Astrocyte (in vitro differentiated cells and primary cell): ENCODE results near the gene CRELD1. TPM values are rescaled to one million over a fixed set of nuclear protein-coding genes. Genes with fewer than 3 reads are reported as not detected.

Experiments used
- DNase-seq: peaks from one replicate; pipeline ENCODE4 v3.0.0-alpha.2; 2010; ENCODE audit warnings: low read depth
- FAIRE-seq: peaks from 2 replicates; lab custom pipeline; 2011; peaks lifted over from hg19 to GRCh38; lab: Jason Lieb, UNC
- H2AFZ ChIP-seq: 2 replicates; pipeline ENCODE4 v1.6.0; 2012; ENCODE audit warnings: low read depth, low read length, inconsistent platforms
- H3K27ac ChIP-seq: 2 replicates; pipeline ENCODE4 v1.5.1; 2011; ENCODE audit warnings: low read depth, low read length, inconsistent platforms
- H3K27me3 ChIP-seq: 2 replicates; pipeline ENCODE4 v1.6.0; 2011; ENCODE audit warnings: low read length, inconsistent platforms; ENCODE audit not compliant: insufficient read depth
- H3K36me3 ChIP-seq: 2 replicates; pipeline ENCODE4 v1.5.1; 2011; ENCODE audit warnings: low read length, inconsistent platforms; ENCODE audit not compliant: insufficient read depth
- H3K4me1 ChIP-seq: 2 replicates; pipeline ENCODE4 v1.5.1; 2011; ENCODE audit warnings: low read length, inconsistent platforms; ENCODE audit not compliant: insufficient read depth
- H3K4me2 ChIP-seq: 2 replicates; pipeline ENCODE4 v1.6.0; 2012; ENCODE audit warnings: low read length, inconsistent platforms
- H3K4me3 ChIP-seq: 2 replicates; pipeline ENCODE4 v1.5.1; 2011; ENCODE audit warnings: low read depth, mild to moderate bottlenecking, low read length, inconsistent platforms; ENCODE audit not compliant: insufficient read depth
- H3K79me2 ChIP-seq: 2 replicates; pipeline ENCODE4 v1.6.0; 2012; ENCODE audit warnings: mild to moderate bottlenecking, low read length, inconsistent platforms; ENCODE audit not compliant: insufficient read depth
- H3K9ac ChIP-seq: 2 replicates; pipeline ENCODE4 v1.6.0; 2012; ENCODE audit warnings: mild to moderate bottlenecking, low read length, inconsistent platforms
- H3K9me3 ChIP-seq: 2 replicates; pipeline ENCODE4 v1.5.1; 2012; ENCODE audit warnings: low read depth, mild to moderate bottlenecking, low read length, inconsistent platforms; ENCODE audit not compliant: insufficient read depth
- H4K20me1 ChIP-seq: 2 replicates; pipeline ENCODE4 v1.6.0; 2012; ENCODE audit warnings: low read length, inconsistent platforms; ENCODE audit not compliant: insufficient read depth
- H3K27ac Mint-ChIP-seq: one replicate; pipeline ENCODE4 v1.8.0; 2021; ENCODE audit warnings: mild to moderate bottlenecking, mixed read lengths; ENCODE audit not compliant: unreplicated experiment
- H3K27me3 Mint-ChIP-seq: one replicate; pipeline ENCODE4 v1.8.0; 2021; ENCODE audit warnings: low read depth, mixed read lengths; ENCODE audit not compliant: unreplicated experiment
- H3K36me3 Mint-ChIP-seq: one replicate; pipeline ENCODE4 v1.8.0; 2021; ENCODE audit warnings: low read depth, mixed read lengths; ENCODE audit not compliant: unreplicated experiment
- H3K4me1 Mint-ChIP-seq: one replicate; pipeline ENCODE4 v1.8.0; 2021; ENCODE audit warnings: low read depth, mixed read lengths; ENCODE audit not compliant: unreplicated experiment
- H3K4me3 Mint-ChIP-seq: one replicate; pipeline ENCODE4 v1.8.0; 2021; ENCODE audit warnings: mild to moderate bottlenecking, moderate library complexity, mixed read lengths; ENCODE audit not compliant: unreplicated experiment
- H3K9me3 Mint-ChIP-seq: one replicate; pipeline ENCODE4 v1.8.0; 2021; ENCODE audit warnings: mild to moderate bottlenecking, mixed read lengths; ENCODE audit not compliant: unreplicated experiment
- EZH2 ChIP-seq: IDR thresholded peaks from 2 replicates; pipeline ENCODE4 v1.6.1; 2012; ENCODE audit warnings: mild to moderate bottlenecking, low read length, inconsistent platforms; ENCODE audit not compliant: insufficient read depth
- total RNA-seq: library from RNA; stranded (reverse); gene quantifications from 2 replicates; pipeline ENCODE4 v1.2.1, GENCODE V29; 2021
- TF ChIP-seq, protein P1 (sequence below): IDR thresholded peaks from 2 replicates; pipeline ENCODE4 v1.5.1; 2011; ENCODE audit warnings: low read depth, mild to moderate bottlenecking, inconsistent platforms, low read length, moderate library complexity; ENCODE audit not compliant: insufficient read depth

Gene CRELD1
- total RNA-seq, 1 donor from 2014 or later: 18.8 TPM

DNA sequence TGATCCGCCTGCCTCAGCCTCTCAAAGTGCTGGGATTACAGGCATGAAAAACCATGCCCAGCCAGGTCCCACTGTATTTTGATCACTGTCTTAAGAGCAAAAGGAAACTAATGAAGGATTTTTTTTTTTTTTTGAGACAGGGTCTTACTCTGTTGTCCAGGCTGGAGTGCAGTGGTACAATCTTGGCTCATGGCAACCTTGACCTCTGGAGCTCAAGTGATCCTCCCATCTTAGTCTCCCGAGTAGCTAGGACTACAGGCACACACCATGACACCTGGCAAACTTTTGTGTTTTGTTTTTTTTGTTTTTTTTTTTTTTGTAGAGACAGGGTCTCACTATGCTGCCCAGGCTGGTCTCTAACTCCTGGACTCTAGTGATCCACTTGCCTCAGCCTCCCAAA is 46.6 kb downstream of the CRELD1 start:
- H3K36me3 ChIP-seq: peaks cover 6% of the 10 kb centered on the region
- H3K27me3 ChIP-seq: no peaks in the 10 kb centered on the region
- H2AFZ ChIP-seq: no peak overlapping the region
- H3K27ac ChIP-seq: no peak overlapping the region
- H3K9ac ChIP-seq: no peak overlapping the region
- H3K4me3 ChIP-seq: no peak overlapping the region
- Mint-ChIP-seq H3K9me3 (no peaks in the 10 kb centered on the region), H3K27me3 (no peaks in the 10 kb centered on the region), H3K4me1 (peaks cover 14% of the 10 kb centered on the region), H3K4me3 (no peak overlapping the region), H3K36me3 (peaks cover 4% of the 10 kb centered on the region), H3K27ac (no peak overlapping the region)
- no peak overlapping the region for H3K4me2 ChIP-seq
- FAIRE-seq: no peak
- peaks cover 17% of the 10 kb centered on the region for H4K20me1 ChIP-seq
- TF ChIP-seq, protein P1, sequence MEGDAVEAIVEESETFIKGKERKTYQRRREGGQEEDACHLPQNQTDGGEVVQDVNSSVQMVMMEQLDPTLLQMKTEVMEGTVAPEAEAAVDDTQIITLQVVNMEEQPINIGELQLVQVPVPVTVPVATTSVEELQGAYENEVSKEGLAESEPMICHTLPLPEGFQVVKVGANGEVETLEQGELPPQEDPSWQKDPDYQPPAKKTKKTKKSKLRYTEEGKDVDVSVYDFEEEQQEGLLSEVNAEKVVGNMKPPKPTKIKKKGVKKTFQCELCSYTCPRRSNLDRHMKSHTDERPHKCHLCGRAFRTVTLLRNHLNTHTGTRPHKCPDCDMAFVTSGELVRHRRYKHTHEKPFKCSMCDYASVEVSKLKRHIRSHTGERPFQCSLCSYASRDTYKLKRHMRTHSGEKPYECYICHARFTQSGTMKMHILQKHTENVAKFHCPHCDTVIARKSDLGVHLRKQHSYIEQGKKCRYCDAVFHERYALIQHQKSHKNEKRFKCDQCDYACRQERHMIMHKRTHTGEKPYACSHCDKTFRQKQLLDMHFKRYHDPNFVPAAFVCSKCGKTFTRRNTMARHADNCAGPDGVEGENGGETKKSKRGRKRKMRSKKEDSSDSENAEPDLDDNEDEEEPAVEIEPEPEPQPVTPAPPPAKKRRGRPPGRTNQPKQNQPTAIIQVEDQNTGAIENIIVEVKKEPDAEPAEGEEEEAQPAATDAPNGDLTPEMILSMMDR: no peak
- TF ChIP-seq EZH2: no peak
- no peaks in the 10 kb centered on the region for H3K9me3 ChIP-seq
- H3K4me1 ChIP-seq: peaks cover 17% of the 10 kb centered on the region
- DNase-seq: no peak
- H3K79me2 ChIP-seq: peaks cover 26% of the 10 kb centered on the region

DNA sequence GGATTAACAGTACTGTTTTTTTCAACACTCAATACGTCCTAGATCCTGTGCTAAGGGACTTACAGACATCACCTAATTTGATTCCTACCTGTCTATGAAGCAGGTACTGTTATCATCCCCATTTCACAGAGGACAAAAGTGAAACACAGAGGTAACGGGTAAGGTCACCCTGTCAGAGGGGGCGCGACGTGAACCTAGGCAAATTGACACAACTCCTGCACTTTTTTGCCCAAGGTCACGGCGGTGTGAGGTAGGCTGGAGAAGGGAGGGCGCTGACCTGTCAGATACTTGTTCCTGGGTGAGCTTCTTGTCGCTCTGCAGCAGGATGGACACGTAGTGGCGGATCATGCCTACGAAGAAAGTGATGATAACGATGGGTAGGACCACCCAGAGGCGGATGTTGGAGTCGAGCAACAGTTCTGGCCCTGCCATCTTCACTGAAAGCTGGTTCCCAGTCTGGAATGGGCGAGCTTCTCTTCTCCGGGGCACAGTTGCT is 52.6 kb downstream of the CRELD1 start:
- peak overlapping the region; percentile 89 for H3K4me2 ChIP-seq
- Mint-ChIP-seq H3K4me1 (peaks cover 5% of the 10 kb centered on the region), H3K4me3 (peak overlapping the region; percentile 97), H3K9me3 (no peaks in the 10 kb centered on the region), H3K27me3 (no peaks in the 10 kb centered on the region), H3K36me3 (no peaks in the 10 kb centered on the region), H3K27ac (peak overlapping the region; percentile 90)
- no peak for TF ChIP-seq EZH2
- TF ChIP-seq, protein P1: no peak
- no peaks in the 10 kb centered on the region for H3K27me3 ChIP-seq
- no peak for FAIRE-seq
- H3K9me3 ChIP-seq: no peaks in the 10 kb centered on the region
- peak overlapping the region; percentile 99 for H2AFZ ChIP-seq
- H3K4me3 ChIP-seq: peak overlapping the region; percentile 100
- DNase-seq: peak; percentile 16
- H3K79me2 ChIP-seq: peaks cover 50% of the 10 kb centered on the region
- peaks cover 12% of the 10 kb centered on the region for H4K20me1 ChIP-seq
- H3K9ac ChIP-seq: peak overlapping the region; percentile 95
- H3K36me3 ChIP-seq: peaks cover 2% of the 10 kb centered on the region
- peak overlapping the region; percentile 89 for H3K27ac ChIP-seq
- peaks cover 16% of the 10 kb centered on the region for H3K4me1 ChIP-seq

DNA sequence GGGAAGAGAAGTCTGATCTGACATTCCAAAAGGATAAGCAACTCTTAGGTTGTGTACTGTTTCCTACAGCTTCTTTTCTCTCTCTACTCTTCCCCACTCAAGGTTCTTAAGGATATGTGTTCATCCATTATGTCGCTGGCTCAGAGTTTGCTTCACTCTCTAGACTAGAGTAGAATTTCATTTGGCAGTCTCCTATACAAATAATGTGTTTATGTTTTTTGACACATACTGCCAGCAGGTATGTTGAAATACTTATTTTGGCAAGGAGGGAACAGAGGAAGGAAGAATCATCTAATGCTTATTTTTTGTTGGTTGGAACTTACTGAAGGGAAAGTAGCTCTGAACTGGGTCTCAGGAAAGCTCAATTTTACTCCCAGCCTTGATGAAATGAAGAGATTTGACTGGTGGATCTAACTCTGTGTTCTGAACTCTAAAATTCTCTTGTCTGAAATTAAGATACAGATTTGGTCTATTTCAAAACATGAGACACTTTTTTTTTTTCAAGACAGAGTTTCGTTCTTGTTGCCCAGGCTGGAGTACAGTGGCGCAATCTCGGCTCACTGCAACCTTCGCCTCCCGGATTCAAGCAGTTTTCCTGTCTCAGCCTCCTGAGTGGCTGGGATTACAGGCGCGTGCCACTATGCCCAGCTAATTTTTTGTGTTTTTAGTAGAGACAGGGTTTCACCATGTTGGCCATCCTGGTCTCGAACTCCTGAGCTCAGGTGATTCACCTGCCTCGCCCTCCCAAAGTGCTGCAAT is 60.6 kb downstream of the CRELD1 start:
- DNase-seq (no peak), FAIRE-seq (no peak)
- H3K27ac Mint-ChIP-seq: no peak overlapping the region
- H3K4me3 Mint-ChIP-seq: no peak overlapping the region
- Histone ChIP-seq H3K4me2 (no peak overlapping the region), H4K20me1 (no peaks in the 10 kb centered on the region), H3K9ac (no peak overlapping the region), H3K4me3 (no peak overlapping the region), H3K27me3 (no peaks in the 10 kb centered on the region), H3K4me1 (no peaks in the 10 kb centered on the region), H3K27ac (no peak overlapping the region), H3K36me3 (peaks cover 3% of the 10 kb centered on the region), H3K9me3 (no peaks in the 10 kb centered on the region), H2AFZ (no peak overlapping the region), H3K79me2 (peaks cover 4% of the 10 kb centered on the region)
- TF ChIP-seq EZH2: no peak
- TF ChIP-seq, protein P1: no peak
- H3K4me1 Mint-ChIP-seq: no peaks in the 10 kb centered on the region
- H3K9me3 Mint-ChIP-seq: no peaks in the 10 kb centered on the region
- no peaks in the 10 kb centered on the region for H3K27me3 Mint-ChIP-seq
- H3K36me3 Mint-ChIP-seq: no peaks in the 10 kb centered on the region
